Measurements from ENCODE around the gene IQUB. TPM values are rescaled to one million over a fixed set of nuclear protein-coding genes. Genes with fewer than 3 reads are reported as not detected.
A peak's percentile ranks its signal among the peaks of the same experiment; 100 is the strongest.

Gene IQUB
- total RNA-seq, 4 donors from 2014 or later: 0.14 to 0.32 TPM; not detected in 2

DNA sequence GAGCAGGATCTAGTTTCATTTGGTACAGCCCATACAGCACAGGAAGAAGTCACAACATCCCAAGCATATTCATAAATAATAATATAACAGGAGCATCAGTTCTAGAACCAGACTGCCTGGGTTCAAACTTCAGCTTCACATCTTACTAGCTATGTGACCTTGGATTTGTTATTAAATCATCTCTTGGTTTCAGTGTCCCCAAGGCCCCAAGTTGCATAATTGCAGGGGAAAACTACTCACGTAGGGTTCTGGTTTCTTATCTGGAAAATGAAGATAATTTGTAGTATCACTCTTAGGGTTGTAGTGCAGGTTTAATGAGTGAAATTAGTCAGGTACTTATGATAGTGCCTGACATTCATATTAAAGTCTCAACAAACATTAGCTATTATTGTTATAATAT lies 5.5 kb upstream of the IQUB start:
- H3K36me3 ChIP-seq: peaks cover 0 to 13% (median 4%) of the 10 kb centered on the region in 4 donors
- intact Hi-C loops (cut with DNase I; ENCODE audit: low total_unique reads): no loop called here
- DNase-seq: no peak
- TF ChIP-seq, protein P1, sequence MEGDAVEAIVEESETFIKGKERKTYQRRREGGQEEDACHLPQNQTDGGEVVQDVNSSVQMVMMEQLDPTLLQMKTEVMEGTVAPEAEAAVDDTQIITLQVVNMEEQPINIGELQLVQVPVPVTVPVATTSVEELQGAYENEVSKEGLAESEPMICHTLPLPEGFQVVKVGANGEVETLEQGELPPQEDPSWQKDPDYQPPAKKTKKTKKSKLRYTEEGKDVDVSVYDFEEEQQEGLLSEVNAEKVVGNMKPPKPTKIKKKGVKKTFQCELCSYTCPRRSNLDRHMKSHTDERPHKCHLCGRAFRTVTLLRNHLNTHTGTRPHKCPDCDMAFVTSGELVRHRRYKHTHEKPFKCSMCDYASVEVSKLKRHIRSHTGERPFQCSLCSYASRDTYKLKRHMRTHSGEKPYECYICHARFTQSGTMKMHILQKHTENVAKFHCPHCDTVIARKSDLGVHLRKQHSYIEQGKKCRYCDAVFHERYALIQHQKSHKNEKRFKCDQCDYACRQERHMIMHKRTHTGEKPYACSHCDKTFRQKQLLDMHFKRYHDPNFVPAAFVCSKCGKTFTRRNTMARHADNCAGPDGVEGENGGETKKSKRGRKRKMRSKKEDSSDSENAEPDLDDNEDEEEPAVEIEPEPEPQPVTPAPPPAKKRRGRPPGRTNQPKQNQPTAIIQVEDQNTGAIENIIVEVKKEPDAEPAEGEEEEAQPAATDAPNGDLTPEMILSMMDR (IDR thresholded peaks at IDR 0.05): no peak
- no peak for TF ChIP-seq POLR2AphosphoS5 (IDR thresholded peaks at IDR 0.05)
- no peak for TF ChIP-seq EP300 (IDR thresholded peaks at IDR 0.05; ENCODE audit: low read depth)
- TF ChIP-seq POLR2A (IDR thresholded peaks at IDR 0.05): no peak
- H3K27me3 ChIP-seq: no peaks in the 10 kb centered on the region
- H3K9me3 ChIP-seq: no peaks in the 10 kb centered on the region
- no peak overlapping the region for H3K4me3 ChIP-seq
- WGBS, 2 donors (ENCODE audit: low coverage in 1 of 2): 30 to 62% methylated on average over 1 of the region's 1 CpG
- in situ Hi-C loops (cut with MboI; ENCODE audit: low pct_ligation_motif_present in 1 of 4, low pct_unique_long_range_greater_than_20kb in 1 of 4, low sequenced_read_pairs in 3 of 4): no loop called here
- H3K4me1 ChIP-seq: peaks cover 0 to 5% (median 0%) of the 10 kb centered on the region in 4 donors
- H3K27ac ChIP-seq: no peak overlapping the region

GRCh38 chr7:123538897-123539296 lies 4.5 kb upstream of the IQUB start:
- no peak overlapping the region for H3K27ac ChIP-seq
- H3K4me3 ChIP-seq: no peak overlapping the region
- TF ChIP-seq POLR2A (IDR thresholded peaks at IDR 0.05) (no peak), EP300 (IDR thresholded peaks at IDR 0.05; ENCODE audit: low read depth) (no peak), POLR2AphosphoS5 (IDR thresholded peaks at IDR 0.05) (no peak)
- TF ChIP-seq, protein P1 (IDR thresholded peaks at IDR 0.05): no peak
- H3K4me1 ChIP-seq: peaks cover 0 to 8% (median 4%) of the 10 kb centered on the region in 4 donors
- 98% methylated on average over 1 of the region's 1 CpG; no CpG with 5 or more reads in 1 of the 2 donors for WGBS, 2 donors (ENCODE audit: low coverage in 1 of 2)
- H3K27me3 ChIP-seq: peaks cover 2% of the 10 kb centered on the region
- DNase-seq: no peak
- in situ Hi-C loops (cut with MboI; ENCODE audit: low pct_ligation_motif_present in 1 of 4, low pct_unique_long_range_greater_than_20kb in 1 of 4, low sequenced_read_pairs in 3 of 4): no loop called here
- no peaks in the 10 kb centered on the region for H3K9me3 ChIP-seq
- intact Hi-C loops (cut with DNase I; ENCODE audit: low total_unique reads): no loop called here
- H3K36me3 ChIP-seq: peaks cover 0 to 13% (median 4%) of the 10 kb centered on the region in 4 donors

GRCh38 chr7:123538189-123538714 lies 3.9 kb upstream of the IQUB start:
- intact Hi-C loops (cut with DNase I; ENCODE audit: low total_unique reads): no loop called here
- H3K27me3 ChIP-seq: peaks cover 9% of the 10 kb centered on the region
- TF ChIP-seq EP300 (IDR thresholded peaks at IDR 0.05; ENCODE audit: low read depth) (no peak), POLR2A (IDR thresholded peaks at IDR 0.05) (no peak)
- H3K36me3 ChIP-seq: peaks cover 0 to 13% (median 4%) of the 10 kb centered on the region in 4 donors
- no peak for DNase-seq
- peaks cover 0 to 13% (median 6%) of the 10 kb centered on the region in 4 donors for H3K4me1 ChIP-seq
- no peak overlapping the region for H3K4me3 ChIP-seq
- in situ Hi-C loops (cut with MboI; ENCODE audit: low pct_ligation_motif_present in 1 of 4, low pct_unique_long_range_greater_than_20kb in 1 of 4, low sequenced_read_pairs in 3 of 4): no loop called here
- H3K27ac ChIP-seq: no peak overlapping the region
- no peaks in the 10 kb centered on the region for H3K9me3 ChIP-seq
- WGBS, 2 donors (ENCODE audit: low coverage in 1 of 2): 57 to 68% methylated on average over 6 to 7 of the region's 7 CpGs

GRCh38 chr7:123537026-123537642 lies 2.7 kb upstream of the IQUB start:
- intact Hi-C loops (cut with DNase I; ENCODE audit: low total_unique reads): no loop called here
- WGBS, 2 donors (ENCODE audit: low coverage in 1 of 2): 34 to 43% methylated on average over 3 of the region's 3 CpGs

More at GRCh38 chr7:123537026-123537642, 2.7 kb upstream of the IQUB start:
- H3K36me3 ChIP-seq: peaks cover 0 to 5% (median under 1%) of the 10 kb centered on the region in 4 donors
- no peak for TF ChIP-seq POLR2A (IDR thresholded peaks at IDR 0.05)
- TF ChIP-seq, protein P1 (IDR thresholded peaks at IDR 0.05): peak; percentile 42 to 65 (median 58)
- DNase-seq: no peak
- peaks cover 0 to 19% (median 6%) of the 10 kb centered on the region in 4 donors for H3K4me1 ChIP-seq
- peaks cover 19% of the 10 kb centered on the region for H3K27me3 ChIP-seq
- H3K9me3 ChIP-seq: no peaks in the 10 kb centered on the region
- H3K4me3 ChIP-seq: no peak overlapping the region
- in situ Hi-C loops (cut with MboI; ENCODE audit: low pct_ligation_motif_present in 1 of 4, low pct_unique_long_range_greater_than_20kb in 1 of 4, low sequenced_read_pairs in 3 of 4): no loop called here
- H3K27ac ChIP-seq: no peak overlapping the region
